Adrenal gland (tissue), 5 donors: Measurements from ENCODE around the gene RTL10.

ENCODE experiments used
- CTCF ChIP-seq, 6 experiments: fragments of 450-650 bp in 4 of 6; fragments of 200-600 bp in 2 of 6; sonication (generic) in 1 of 6; IDR thresholded peaks; 1 replicate in 5 of 6; 2 replicates in 1 of 6; pipeline versions ENCODE4 v1.5.1 to v1.8.0; 2016 to 2021; ENCODE audit warnings: antibody characterized with exemption in 6 of 6, mild to moderate bottlenecking in 2 of 6, moderate library complexity in 1 of 6
- POLR2A ChIP-seq, 2 donors: fragments of 450-650 bp; IDR thresholded peaks; one replicate each; pipeline ENCODE4 v1.6.1; 2017; ENCODE audit warnings: antibody characterized with exemption in 2 of 2, mild to moderate bottlenecking in 2 of 2, moderate library complexity in 1 of 2
- donor health status: DM: no; HTN: no; CAD: no.

GRCh38 chr22:19816372-19817119 is 38.1 kb downstream of the RTL10 start:
- no peak for TF ChIP-seq CTCF (IDR thresholded peaks at IDR 0.05)
- no peak for TF ChIP-seq POLR2A (IDR thresholded peaks at IDR 0.05)
